ENCODE measurements around the gene PEX14. TPM values are rescaled to one million over a fixed set of nuclear protein-coding genes. Genes with fewer than 3 reads are reported as not detected.
"Not testable (repeated sequence)": the region's sequence is repeated elsewhere in the genome, so short reads cannot be mapped to it uniquely, and the experiment has no call there.

PEX14 gene
- polyA plus RNA-seq, 3 donors: 22.7 to 26.6 (median 26.1) TPM

DNA sequence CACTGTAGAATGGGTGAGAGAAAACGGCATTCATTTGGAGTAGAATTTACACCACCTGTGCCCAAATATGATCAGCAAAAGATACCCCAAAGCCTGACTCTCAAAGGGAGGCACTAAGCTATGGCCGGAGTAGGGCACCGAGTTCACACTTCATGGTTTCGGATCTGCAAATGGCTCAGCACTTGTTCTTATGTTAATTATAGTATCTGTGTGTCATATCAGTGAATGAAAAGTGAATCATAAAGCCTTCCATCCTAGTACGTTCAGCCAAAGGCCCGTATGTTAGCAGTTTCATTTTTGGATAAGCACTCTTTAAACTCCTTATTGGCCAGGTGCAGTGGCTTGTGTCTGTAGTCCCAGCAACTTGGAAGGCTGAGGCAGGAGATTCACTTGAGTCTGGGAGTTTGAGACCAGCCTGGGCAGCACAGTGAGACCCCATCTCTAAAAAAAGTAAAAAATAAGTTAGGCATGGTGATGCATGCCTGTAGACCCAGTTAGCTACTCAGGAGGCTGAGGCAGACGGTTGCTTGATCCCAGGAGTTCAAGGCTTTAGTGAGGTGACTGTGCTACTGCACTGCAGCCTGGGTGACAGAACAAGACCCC lies 29.9 kb upstream of the PEX14 start:
- DNase-seq: no peak

- no peak for DNase-seq
Observed at GRCh38 chr1:10446790-10447422, 27.8 kb upstream of the PEX14 start.

DNA sequence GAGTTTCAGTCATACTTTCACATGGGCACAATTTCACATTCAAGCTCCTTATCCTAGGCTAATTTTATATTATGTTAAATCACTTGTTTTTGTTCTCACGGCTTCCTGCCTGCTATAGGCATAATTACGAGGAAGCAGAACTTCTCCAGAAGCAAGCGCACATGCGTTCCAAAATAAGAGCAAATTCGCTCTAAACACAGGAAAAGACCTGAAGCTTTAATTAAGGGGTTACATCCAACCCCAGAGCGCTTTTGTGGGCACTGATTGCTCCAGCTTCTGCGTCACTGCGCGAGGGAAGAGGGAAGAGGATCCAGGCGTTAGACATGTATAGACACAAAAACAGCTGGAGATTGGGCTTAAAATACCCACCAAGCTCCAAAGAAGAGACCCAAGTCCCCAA lies 25.0 kb upstream of the PEX14 start, which contains the start of gene CORT:
Gene CORT (plus strand): TSS at position 281 of the 400 bp plus-strand sequence. CDS start 193 bp downstream, outside the sequence.
- no peak for DNase-seq

DNA sequence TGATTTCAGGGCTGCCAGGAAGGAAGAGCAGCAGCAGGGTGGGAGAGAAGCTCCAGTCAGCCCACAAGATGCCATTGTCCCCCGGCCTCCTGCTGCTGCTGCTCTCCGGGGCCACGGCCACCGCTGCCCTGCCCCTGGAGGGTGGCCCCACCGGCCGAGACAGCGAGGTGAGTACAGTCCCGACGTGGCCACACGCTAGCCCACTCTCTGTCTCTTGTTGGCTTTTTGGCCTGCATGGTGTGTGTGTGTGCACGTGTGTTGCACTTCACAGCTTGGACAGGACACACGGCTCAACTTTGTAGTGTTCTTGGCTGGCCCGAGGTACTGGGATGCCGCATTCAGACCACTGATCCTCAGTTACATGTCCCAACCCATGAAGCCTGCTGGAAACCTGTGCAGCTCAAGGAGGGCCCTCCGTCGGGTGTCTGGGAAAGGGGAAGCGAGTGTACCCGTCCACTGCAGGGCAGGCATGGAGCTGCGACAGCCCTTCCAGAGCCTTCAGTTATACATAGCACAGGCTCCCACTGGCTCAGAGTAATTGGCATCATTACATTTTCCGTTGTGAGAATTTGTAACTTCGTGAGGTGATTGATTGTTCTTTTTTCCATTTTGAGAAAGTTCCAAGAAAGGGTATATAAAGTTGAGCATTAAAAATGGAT lies 24.5 kb upstream of the PEX14 start:
- DNase-seq: no peak

DNA sequence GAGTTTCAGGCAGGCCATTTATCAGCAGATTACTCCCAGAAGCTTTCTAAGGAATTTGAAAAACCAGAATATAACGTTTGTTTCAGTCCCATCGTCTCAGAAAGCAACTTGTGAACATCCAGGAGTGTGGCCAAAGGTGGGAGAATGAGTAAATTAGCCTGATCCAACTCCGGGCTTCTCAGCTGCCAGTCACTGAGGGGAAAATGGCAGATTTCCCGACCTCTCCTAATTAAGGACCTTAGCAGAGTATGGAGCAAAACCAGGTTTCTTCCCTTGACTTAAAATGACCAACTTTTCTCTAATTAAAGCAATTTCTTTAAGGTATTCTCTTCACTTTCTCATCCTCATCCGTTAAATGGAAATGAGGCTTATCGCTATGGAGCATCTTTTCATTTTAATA lies 23.9 kb upstream of the PEX14 start:
- DNase-seq: no peak

GRCh38 chr1:10451287-10451686 lies 23.5 kb upstream of the PEX14 start:
- DNase-seq: no peak

DNA sequence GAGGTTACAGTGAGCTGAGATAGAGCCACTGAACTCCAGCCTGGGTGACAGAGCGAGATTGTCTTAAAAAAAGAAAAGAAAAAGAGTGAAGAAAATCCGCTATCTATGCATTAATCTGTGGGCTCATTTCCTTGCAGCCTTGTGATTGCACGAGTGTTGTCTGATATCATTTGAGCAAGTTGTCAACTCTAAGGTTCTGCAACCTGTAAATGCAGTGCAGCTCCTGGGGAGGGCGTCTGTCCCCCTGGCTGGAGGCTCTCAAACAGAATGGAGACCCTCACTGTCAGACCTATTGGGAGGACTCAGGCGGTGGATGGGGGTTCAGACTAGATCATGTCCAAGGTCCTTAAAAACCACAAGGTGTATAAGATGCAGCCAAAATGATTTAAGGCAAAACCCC lies 18.7 kb upstream of the PEX14 start:
- no peak for DNase-seq

GRCh38 chr1:10456661-10457060 lies 18.1 kb upstream of the PEX14 start:
- no peak for DNase-seq

- not testable (repeated sequence) for DNase-seq
Observed at GRCh38 chr1:10457462-10457861, 17.3 kb upstream of the PEX14 start.

DNA sequence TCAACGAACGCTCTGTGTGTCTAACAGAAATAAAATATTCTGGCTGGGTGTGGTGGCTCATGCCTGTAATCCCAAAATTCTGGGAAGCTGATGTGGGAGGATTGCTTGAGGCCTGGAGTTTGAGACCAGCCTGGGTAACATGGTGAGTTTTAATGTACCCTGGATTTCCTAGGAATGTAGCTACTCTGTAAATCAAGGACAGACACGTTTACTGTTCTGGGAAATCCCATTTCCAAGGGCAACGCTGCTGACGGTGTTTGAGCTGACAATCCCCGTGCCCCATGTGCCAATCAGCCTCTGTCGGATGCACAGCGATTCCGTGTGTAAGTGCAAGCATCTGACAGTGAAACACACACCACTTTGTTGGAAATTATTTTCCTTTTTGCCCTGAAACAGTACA lies 16.9 kb upstream of the PEX14 start:
- no peak for DNase-seq

GRCh38 chr1:10459184-10459583 lies 15.6 kb upstream of the PEX14 start:
- no peak for DNase-seq

DNA sequence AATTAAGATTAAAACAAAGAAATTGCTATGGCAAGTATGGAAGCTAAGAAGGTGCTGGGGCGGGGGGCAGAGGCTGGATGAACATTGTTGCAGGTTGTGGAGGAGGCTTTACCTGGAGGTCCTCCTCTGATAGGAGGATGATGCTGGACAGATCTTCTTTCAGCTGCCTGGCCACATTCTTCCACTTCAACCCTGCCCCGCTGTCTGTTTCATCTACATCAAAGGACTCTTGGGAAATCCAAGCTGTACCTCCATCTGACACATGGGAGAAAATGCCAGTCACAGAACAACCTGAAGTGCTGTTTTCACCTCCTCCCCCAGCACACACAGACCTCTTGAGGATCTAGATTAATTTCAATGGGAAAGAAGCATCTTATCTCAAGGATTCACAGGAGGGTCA lies 7.7 kb upstream of the PEX14 start:
- DNase-seq: no peak

DNA sequence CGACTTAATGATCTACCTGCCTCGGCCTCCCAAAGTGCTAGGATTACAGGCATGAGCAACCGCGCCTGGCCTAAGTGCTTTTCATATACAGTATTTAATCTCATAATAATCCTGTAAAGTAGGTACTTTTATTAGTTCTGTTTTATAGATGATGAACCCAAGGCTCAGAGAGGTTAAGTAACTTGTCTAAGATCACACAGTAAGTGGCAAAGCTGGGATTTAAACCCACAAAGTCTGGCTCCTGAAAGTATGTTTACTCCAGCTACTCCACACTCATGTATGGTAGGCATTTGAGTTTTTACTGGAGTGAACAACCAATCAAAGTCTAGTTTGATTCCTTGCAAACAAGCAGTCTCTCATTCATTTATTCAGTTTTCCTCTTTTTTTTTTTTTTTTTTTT lies 4.7 kb upstream of the PEX14 start:
- no peak for DNase-seq

GRCh38 chr1:10471411-10472219 lies 3.1 kb upstream of the PEX14 start:
- peak; percentile 21 for DNase-seq

GRCh38 chr1:10472220-10473144 lies 2.3 kb upstream of the PEX14 start, which contains the start of gene DFFA:
Gene DFFA (minus strand): TSS chr1:10472529. CDS start chr1:10472458, 71 bp downstream.
- DNase-seq: peak; percentile 97

DNA sequence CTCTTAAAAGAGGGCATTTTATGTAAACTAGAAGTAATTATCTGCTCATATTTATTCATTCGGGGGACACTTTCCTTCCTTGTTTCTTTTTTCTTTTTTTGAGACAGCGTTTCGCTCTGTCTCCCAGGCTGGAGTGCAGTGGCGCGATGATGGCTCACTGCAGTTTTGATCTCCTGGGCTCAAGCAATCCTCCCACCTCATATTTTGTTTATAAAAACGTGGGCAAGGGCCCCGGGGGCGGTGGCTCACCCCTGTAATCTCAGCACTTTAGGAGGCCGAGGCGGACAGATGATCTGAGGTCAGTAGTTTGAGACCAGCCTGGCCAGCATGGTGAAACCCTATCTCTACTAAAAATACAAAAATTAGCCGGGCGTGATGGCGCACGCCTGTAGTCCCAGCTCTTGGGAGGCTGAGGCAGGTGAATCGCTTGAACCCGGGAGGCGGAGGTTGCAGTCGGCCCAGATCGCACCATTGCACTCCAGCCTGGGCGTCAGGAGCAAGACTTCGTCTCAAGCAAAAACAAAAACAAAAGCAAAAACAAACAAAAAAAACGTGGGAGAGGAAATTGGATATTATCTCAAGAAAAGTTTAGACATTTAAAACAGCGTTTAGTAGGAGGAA lies 1.5 kb upstream of the PEX14 start:
- peak; percentile 30 for DNase-seq

- DNase-seq: not testable (repeated sequence)
Observed at GRCh38 chr1:10474309-10474612, 489 bp upstream of the PEX14 start.

DNA sequence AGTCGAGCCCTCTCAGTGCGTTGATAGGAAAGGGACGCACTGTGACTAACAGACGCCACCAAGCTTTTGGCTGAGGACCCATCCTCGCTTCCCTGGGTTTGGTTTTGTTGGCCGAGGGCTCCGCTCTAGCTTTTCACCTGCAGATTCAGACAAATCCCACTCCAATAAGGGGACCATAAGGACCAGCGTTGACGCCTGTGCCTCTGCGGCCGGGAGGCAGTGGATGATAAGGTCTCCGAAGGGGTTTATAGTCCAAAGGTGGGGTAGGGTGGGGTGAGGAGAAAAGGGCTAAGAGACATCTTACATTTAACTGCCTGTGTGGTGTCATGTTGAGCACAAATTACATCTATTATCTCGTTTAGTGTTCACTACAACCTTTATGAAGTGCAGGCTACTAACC lies 760 bp downstream of the PEX14 start:
- DNase-seq: no peak

DNA sequence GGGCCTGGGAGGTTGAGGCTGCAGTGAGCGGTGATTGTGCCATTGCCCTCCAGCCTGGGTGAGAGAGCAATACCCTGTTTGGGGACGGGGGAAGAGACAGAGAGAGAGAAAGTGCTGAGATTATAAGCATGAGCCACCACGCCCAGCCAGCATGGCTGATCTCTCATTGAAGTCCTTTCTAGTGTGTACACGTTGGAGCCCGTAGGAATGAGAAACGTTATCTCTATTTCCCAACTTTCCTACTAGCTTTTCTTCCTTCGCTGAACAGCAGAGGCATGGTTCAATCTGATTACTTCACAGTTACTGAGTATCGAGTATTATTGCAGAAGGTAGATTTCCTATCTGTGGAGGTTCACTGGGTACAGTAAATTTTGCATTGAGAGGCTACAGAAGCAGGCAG lies 4.5 kb downstream of the PEX14 start:
- no peak for DNase-seq

- no peak for DNase-seq
Observed at GRCh38 chr1:10480614-10481013, 5.9 kb downstream of the PEX14 start.

DNA sequence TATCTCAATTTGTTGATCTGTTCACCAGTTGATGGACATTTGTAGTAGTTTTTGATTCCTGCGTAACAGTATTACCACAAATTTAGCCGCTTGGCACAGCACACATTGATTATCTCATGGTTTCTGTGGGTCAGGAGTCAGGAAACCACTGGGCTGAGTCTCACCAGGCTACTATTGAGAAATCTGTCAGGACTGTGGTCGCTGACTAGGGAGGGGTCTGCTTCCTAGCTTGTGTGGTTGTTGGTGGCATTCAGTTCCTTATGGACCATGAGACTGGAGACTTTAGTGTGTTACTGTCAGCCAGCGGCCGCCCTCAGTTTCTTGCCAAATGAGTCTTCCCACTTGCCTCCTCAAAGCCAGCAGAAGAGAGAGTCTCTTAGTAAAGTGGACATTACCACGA lies 9.8 kb downstream of the PEX14 start:
- no peak for DNase-seq

Measured in renal pelvis (tissue), 4 donors.